ENCODE data around the gene CDH18. TPM values are rescaled to one million over a fixed set of nuclear protein-coding genes. Genes with fewer than 3 reads are reported as not detected.

Gene CDH18
- total and polyA plus RNA-seq, 2 of the 4 experiments (the other 2 are of a cell fraction) = 0.24 to 1.1 TPM

DNA sequence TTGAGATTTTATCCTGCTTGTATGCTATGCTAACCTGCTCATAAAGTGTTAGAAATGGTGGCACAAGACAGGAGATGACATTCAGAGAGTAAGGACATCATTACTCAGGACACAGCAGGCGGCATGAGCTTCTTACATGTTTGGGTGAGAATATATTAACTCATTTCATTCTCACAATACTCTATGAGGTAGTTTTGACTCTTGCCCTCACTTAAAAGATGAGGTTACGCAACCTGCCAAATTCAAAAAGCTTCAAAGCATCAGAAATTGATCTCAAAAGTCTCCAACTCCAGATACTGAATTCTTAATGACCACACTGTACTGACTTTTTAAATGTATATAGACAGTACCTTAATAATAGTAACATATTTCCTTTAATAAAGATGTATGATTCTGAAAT, 60.8 kb downstream of the CDH18 start:
- Histone ChIP-seq H3K4me3 (ENCODE audit: insufficient read depth, low read depth, low read length) (no peak overlapping the region), H4K20me1 (ENCODE audit: insufficient read depth, low read length) (no peaks in the 10 kb centered on the region), H2AFZ (replicated peaks; ENCODE audit: low read length, poor library complexity) (no peak overlapping the region), H4K5ac (ENCODE audit: low read depth, low read length) (no peak overlapping the region), H2AK5ac (ENCODE audit: low read depth, low read length) (no peak overlapping the region), H2BK5ac (ENCODE audit: low read depth, low read length, poor library complexity, severe bottlenecking) (no peak overlapping the region), H3K27me3 (ENCODE audit: control insufficient read depth, insufficient read depth, low read length) (no peaks in the 10 kb centered on the region), H3K9me1 (ENCODE audit: insufficient read depth, low read length) (no peaks in the 10 kb centered on the region), H3K4me1 (ENCODE audit: control insufficient read depth, insufficient read depth, low read length) (peaks cover 4% of the 10 kb centered on the region), H2AK9ac (replicated peaks; ENCODE audit: low read depth, low read length, poor library complexity) (no peak overlapping the region), H4K91ac (ENCODE audit: insufficient read depth, low read depth, low read length) (no peak overlapping the region), H4K8ac (ENCODE audit: low read depth in 2 of 2, low read length in 2 of 2) (no peak overlapping the region), H3K9ac (ENCODE audit: low read depth, low read length) (no peak overlapping the region), H3K56ac (ENCODE audit: extremely low read depth, insufficient read depth, low read length) (no peak overlapping the region), H3K14ac (replicated peaks; ENCODE audit: low read depth, low read length) (0 out of 2 replicates have a peak overlapping the region, but pooled peaks have one; percentile 9), H3K79me1 (ENCODE audit: low read depth in 1 of 2, low read length in 2 of 2) (no peaks in the 10 kb centered on the region), H3K23ac (ENCODE audit: low read depth, low read length) (no peak overlapping the region), H3K9me3 (ENCODE audit: control insufficient read depth, insufficient read depth, low read length) (no peaks in the 10 kb centered on the region), H3K27ac (ENCODE audit: insufficient read depth, low read length) (no peak overlapping the region), H2BK20ac (ENCODE audit: low read depth, low read length) (peak overlapping the region; percentile 20; the same call in 1 of the 2 replicates), H2BK120ac (ENCODE audit: low read depth, low read length) (no peak overlapping the region), H2BK15ac (ENCODE audit: low read depth, low read length) (no peak overlapping the region), H3K4me2 (ENCODE audit: low read depth, low read length) (no peak overlapping the region), H3K36me3 (ENCODE audit: control insufficient read depth, insufficient read depth, low read length) (no peaks in the 10 kb centered on the region), H3K4ac (ENCODE audit: low read depth, low read length) (no peak overlapping the region), H3K18ac (ENCODE audit: low read depth, low read length) (no peak overlapping the region)
- no TSS peak for BruUV-seq (replicated peaks)
- ChIA-PET POLR2A (ENCODE audit: unreplicated experiment) (no interaction called here), CTCF (no interaction called here)
- intact Hi-C loops (cut with micrococcal nuclease) = loop anchor here (5.0 kb wide), 2 partner anchors 35 to 75 kb away; no protein-coding TSS in a partner anchor
- no CpG with 5 or more reads among the region's 2 CpGs for WGBS, 2 experiments (ENCODE audit: extremely low coverage in 2 of 2, insufficient read length in 1 of 2)
- dilution Hi-C loops (cut with HindIII; ENCODE audit: low sequenced_read_pairs, unreplicated experiment) = no loop called here
- DNase-seq = no peak
- in situ Hi-C loops (cut with MboI; ENCODE audit: low sequenced_read_pairs) = no loop called here
- no peak for ATAC-seq (ENCODE audit: low read depth)
- TF ChIP-seq RFX5 (IDR thresholded peaks at IDR 0.05; ENCODE audit: low read depth, low read length) (no peak), CEBPB (IDR thresholded peaks at IDR 0.05; ENCODE audit: low read depth, low read length) (0 out of 2 replicates have a peak, but pooled peaks have one; percentile 5), MAZ (IDR thresholded peaks at IDR 0.05; ENCODE audit: borderline replicate concordance, low read depth, low read length) (no peak), SMC3 (IDR thresholded peaks at IDR 0.05; ENCODE audit: low read depth, low read length) (no peak)
